Hematopoietic multipotent progenitor cell treated with erythropoietin and hydrocortisone succinate and interleukin-3 and kit ligand, for 8 days (in vitro differentiated cells): ENCODE data around the gene LRMDA.

Source experiments
- DNase-seq: peaks from one replicate; pipeline ENCODE4 v3.0.0-alpha.2; 2015

LRMDA gene

DNA sequence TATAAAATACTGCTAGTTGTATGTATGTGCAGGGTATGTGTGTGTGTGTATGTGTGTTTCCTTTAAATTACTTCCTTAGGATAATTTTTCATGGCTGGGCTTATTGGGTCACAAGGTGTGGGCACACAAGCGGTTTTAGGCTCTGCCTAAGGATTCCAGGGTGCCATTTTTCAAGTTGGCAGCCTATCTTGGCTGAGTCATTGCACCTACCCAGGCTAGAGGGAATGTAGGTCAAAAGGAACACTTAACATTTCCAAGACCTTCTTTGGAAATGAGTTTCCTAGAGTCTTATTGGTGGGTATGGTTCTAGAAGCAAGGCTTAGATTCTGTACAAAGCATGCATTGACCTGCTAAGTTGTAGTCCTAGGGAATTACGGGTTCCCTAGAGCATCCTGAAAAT, 642.1 kb downstream of the LRMDA start:
- DNase-seq = no peak

DNA sequence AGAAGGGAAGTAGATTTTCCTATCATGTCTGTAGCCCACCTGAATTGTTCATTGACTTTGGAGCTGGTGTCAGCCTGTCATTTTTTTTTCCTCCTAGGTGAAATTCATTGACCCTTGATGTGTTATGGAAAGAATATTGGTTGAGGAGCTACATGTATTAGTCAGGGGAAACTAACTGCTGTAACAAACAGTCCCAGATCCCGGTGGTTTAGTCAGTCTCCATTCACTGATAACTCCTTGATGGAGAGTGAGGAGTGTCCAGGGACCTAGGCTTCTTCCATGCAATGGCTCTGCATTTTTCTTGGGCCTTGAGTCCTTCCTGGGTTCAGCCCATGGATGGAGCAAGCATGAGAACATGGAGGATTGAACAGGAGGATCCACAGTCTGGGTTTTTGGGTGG, 643.2 kb downstream of the LRMDA start:
- DNase-seq = no peak

DNA sequence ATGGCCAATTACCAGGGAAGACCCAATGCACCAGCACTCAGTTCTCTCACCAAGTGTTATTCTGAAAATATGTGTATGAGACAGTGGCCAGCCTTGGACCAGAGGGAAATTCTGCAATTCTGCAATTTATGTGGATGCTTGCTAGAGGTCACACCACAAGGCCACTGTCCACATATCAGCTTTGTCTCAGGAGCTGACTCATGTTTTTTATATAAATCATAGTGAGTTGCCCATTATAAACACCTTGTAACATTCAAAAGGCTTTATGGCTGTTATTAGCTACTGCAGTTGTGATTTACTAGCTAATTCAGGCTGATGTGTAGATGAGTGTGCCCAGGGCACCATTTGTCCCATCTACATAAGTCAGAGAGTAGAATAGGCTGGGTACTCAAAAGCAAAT, 649.0 kb downstream of the LRMDA start:
- DNase-seq = no peak

DNA sequence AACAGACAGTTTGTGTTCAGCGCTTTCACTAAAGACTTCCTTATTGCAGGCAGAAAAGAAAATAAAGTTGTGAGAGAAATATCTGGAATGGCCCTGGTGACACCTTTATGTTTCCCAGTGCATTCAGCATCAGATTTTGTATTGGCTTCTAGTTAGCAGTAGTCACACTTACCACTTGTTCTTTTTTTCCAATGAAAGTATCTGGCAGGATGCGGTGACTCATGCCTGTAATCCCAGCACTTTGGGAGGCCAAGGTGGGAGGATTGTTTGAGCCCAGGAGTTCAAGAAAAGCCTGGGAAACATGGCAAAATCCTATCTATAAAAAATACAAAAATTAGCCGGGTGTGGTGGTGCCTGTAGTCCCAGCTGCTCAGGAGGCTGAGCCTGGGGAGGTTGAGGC, 649.6 kb downstream of the LRMDA start:
- no peak for DNase-seq

DNA sequence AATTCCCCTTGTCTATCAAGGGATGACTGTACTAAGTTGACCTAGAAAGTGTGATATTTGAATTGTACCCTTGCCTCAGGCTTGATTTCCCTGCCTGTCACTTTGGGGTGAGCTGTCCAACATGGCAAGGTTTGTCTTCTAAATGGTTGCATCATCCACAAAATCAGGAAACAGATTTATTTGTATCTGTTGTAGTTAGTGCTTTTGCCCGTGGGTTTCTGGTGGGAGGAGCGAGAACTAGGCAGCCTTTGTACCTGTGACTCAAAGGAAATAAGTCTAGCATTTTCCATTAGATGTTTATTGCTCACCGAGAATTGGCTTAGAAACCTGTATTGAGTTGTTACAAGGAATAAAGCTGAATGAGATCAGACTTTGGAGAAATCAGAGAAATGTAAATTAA, 650.8 kb downstream of the LRMDA start:
- no peak for DNase-seq

DNA sequence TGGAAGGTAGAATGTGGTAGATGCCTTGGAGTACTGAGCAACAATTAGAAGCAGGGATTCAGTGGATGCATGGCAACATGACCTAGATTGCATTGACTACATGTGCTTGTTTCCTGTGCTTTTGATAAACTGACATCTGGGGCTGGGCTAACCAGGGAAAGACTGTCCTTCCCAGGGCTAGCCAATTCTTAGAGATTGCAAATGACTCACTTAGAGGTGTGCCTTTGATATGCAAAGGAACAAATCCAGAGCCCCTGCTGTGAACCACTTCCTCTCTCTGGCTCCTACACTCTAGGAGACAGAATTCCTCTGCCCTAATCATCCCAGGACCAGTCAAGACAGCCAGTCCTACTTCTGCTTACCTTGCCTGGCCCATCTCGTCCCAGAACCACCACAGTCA, 651.5 kb downstream of the LRMDA start:
- no peak for DNase-seq

DNA sequence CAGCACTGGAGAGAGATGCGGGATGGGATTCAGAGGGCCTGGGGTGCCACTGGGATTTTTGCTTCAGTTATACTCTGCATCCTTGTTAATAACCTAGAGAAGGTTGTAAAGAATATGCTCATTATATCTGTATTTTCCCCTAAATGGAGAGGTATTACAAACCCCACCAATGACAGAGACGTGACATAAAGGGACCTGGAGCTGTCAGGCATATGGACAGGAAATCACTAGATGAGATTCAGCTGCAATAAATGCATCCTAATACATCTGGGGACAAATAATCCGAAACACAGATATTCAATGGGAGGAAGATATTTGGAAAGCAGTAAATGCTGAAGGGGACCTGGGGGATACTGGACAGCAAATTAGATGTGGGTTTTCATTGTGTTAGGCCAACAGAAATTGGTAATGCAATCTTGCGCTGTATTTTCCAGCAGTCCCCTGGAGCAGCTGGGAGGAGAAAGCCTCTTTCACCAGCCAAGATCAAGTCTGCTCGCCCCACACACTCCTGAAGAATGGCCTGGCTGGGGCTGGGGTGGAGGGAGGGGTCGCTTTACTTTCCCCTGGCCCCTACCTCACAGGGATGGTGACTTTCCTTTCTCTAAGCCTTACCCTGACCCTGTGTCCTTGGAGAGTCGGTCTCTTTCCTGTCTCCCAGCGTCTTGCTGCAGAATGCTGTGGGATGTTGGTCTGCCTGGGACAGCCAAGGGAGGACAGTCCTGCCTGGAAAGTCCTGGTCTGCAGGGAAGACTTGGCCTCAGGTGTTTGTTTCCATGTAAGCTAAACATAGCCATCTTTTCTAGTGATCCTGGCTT, 653.8 kb downstream of the LRMDA start:
- DNase-seq = no peak

DNA sequence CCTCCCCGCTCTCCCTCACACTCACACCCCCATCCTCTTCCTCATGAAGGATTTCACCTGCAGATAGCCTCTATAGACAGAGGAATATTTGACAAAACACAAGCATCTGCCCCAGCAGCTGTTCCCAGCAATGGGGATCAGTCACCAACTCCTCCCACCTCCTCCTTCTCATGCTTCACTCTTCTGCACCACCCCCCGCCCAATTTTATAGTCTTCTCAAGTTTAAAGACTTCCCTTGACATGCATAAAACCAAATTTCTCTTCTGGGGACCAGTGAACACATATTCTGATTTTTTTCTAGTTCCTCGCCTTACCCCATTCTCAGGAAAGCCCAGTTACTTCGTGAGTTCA, 654.4 kb downstream of the LRMDA start:
- DNase-seq = no peak

DNA sequence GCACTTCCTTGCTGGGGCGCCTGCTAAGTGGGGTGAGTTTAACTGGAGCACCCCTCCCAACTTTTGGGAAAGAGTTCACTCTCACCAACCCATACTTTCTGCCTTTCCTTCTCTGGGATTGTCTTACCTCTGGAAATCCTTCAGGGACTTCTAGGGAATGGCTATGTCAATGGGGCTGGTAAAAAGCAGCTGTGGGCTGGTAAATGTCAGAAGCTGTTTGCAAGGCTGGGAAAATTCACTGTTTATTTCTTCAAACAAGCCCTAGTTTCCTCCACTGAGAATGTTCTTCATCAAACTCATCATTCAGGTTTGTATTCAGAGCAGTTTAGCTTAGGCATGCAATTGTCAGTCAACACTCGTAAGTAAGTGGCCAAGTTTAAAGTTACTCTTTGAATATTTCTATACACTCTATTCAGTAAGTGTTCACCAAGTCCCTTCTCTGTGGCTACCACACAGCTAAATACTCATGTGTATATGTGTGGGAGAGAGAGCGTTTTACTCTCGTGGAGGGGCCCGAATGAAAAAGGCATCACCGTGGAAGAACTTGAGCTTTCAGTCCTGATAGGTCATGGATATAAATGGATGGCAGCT, 654.8 kb downstream of the LRMDA start:
- DNase-seq = no peak

DNA sequence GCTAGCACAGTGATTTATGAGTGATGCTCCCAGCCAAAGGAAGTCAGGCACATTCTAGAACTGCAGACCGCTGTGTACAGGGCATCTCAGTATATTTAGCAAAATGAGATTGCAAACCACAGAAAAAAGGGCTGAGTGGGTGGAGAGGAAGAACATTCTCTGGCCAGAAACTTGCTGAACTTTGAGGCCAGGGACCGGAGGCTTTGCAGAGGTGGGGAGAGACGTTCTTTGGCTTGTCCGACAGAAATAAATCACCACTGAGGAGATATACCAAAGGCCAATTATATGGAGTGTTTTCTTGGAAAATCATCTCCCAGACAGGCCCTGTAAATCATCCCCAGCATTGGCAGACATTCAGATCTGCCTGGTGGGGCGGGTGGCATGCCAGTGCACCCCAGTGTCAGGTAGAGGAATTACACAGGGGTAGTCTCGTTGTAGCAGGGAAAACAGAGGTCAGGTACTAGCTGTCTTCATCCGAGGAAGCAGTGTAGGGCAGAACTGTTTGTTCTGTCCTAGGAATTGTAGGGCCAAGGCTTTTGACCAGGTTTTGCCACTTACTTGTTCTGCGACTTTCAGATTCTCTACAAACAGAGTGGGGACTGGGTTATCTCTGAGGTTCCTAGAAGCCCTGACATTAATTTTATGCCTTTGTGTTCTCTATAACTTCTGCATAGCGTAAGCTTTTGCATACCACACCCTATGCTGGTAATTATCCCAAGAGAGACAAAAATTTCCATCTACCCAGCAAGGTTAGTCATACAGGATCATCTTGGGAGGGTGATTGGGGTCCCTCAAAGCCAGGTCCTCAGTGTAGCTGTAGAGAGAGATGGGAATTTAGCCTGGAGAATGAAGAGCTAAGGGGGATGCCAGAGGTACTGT, 655.6 kb downstream of the LRMDA start:
- peak; percentile 16 for DNase-seq

DNA sequence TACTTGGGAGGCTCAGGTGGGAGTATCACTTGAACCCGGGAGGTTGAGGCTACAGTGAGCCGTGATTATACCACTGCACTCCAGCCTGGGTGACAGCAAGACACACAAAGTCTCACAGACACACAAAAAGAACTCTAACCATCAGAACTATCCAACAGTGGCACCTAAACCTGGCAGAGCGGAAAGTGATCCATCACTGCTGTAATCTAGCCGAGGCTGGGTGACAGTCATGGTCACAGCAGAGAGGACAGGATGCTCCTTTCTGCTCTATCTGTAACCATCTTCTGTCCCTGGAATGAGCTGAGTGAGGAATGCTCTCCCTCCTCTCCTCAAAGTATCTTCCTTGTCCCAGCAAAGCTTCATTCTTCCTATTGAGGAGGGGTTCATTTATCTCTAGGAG, 656.6 kb downstream of the LRMDA start:
- no peak for DNase-seq

DNA sequence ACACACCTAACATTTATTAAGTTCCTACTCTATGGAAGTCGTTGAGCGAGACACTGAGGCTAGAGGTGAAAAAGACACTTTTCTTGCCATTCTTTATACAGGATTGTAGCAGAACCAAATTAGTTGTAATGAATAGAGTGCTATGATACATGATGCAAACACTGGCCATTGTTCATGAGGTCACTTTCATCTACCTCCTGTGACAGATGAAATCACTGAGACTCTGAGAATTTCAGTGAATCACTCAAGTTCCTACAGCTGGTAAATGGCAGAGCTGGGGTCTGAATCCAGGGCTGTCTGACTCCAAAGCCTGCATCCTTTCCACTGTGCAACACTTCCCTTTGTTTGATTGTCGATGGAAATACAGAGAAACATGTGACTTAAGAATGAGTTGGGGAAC, 657.6 kb downstream of the LRMDA start:
- no peak for DNase-seq

DNA sequence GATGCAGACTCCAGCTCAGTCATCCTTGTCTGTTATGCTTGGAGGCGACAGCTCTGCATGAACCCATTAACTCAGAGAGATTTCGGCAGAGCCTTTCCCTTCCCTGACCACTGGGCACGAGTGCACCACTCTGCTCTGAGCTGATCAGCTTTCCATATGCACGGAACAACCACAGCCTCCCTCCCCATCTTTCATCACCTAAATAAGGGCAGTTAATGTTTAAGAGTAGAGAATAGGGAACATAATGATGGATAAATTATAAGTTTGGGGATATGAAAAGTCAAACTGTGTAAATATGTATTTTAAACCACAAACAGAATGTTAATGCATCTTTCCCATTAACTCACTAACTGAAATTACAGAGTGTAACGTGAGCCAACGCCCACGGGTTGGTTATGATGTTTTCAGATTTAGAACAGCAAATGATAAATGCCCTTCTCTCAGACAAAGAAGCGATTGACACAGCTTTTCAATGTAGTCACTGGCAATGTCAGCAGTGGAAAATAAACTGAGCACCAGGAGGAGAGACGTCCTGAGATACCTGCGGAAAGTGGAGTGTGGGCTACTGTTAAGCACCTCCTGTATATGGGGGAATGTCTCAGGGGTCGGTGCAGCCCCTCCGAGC, 658.2 kb downstream of the LRMDA start:
- no peak for DNase-seq

DNA sequence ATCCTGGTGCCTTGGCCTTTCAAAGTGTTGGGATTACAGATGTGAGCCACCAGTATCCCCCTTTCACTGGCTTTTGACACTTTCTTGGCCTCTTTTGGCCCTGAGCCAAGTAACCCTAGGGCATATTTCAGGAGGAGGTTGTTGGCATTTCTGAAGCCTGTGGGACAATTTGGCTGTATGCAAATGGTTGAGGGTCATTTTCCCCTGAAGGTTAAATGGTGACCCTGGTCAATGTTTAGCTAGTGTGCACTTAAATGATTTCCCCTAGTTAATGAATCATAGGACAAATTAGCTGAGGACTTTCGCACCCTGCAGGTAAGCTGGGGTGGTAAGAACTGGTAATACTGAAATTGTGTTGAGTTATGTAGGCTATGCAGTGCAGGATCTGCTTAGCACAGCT, 660.5 kb downstream of the LRMDA start:
- no peak for DNase-seq

DNA sequence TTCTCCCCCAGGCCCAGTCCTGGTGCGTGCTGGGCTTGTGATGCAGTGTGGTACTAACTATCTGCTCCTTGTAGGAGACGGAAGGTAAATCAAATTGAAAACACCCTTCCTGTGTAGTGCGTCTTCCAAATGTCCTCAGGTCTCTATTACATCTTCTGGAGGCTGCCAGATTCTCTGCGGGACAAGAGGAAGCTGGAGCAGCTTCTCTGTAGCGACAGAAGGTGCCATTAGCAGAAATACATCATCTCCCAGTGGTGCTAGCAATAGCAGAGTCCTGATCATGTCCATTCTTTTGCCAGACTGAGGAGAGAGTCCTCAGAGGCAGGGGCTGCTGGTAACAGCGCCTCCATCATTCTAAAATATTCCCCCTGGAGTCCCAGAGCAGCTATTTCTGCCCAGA, 675.2 kb downstream of the LRMDA start:
- no peak for DNase-seq

DNA sequence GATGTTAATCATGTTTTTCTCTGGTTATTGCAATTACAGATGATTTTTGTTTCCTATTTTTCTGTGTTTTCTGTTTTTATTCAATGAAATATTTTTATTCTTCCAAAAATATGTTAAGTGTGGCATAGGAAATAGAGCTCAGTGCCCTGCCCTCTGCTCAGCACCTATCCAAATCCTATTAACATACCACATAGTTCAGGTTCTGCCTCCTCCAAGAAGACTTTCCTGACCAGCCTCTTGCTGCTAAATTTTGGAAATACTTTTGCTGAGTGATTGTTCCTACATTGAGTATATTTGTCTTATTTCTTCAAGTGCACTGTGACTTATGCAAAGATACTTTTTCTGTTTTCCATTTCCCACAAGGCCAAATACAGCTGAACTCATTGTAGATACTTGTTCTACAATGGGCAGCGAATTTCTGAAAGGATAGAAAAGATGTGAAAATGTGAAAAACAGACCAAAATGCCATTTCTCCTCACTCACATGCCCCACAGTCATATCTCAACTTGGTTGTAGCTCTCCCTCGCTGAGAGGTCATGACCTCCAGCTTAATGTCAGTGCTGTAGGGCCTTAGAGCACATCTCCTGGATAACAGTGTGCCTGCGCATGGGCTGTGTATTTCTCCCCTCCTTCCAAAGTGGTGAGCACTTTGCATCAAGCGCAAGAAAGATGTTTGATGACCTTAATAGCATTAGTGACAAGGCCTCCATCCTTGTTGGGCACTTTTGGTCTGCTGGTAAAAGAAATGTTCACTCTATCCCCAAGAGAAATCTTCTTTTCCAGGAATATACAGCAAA, 677.3 kb downstream of the LRMDA start:
- DNase-seq = no peak

DNA sequence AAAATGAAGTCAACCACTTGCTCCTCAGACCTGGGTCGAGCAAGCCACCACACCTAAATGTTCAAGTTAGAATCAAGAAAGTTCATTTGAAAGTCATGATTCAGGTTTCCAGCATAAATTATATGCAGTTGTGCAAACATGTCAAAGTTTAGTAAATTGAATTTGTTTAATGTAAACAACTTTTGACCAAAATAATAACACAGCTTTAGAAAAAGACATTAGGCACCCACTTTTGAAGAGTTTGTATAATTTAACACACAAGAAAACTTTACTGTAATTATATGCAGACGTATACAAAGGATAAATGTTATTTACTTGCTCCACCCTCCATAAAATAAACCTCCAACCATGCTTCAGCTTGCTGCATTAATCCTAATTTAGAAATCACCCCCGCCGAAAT, 680.0 kb downstream of the LRMDA start:
- no peak for DNase-seq

DNA sequence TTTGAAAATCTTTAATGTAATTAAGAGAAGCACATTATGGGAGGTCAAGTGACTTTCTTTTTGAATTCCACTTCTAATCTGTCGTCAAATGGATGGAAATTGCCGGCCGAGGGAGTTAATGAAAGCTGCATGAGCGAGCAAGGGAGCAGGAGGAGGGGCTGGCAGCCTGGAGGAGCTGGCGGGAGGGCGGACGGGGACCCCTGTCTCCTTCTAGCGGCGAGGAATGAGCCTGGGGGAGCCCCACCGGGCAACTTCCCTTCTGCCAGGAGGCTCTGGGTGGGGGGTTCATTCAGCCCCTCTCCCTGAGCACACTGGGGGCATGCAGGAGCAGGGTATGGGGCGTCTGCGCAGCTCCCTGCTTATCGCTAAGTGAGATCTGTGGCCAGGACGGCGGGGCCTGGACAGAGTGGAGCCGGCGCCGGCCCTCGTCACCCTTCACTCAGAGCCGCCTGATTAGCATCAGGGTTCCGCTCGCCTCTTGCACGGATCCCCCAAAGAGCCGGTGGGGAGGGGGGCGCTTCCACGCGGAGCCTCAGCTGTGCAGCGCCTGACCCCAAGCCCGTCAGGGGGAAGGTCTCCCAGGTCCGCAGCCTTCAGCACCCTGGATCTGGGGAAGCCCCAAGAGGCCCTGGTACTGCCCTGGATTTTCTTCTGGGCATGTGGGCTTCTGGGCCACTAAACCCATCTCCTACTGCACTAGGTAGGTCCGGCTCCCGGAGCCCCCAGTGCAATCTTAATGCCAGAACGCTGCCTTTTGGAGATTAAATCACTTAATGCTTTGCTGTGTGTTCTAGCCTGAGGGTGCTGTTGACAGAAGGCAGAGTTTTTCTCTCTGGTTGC, 680.8 kb downstream of the LRMDA start:
- DNase-seq = no peak

DNA sequence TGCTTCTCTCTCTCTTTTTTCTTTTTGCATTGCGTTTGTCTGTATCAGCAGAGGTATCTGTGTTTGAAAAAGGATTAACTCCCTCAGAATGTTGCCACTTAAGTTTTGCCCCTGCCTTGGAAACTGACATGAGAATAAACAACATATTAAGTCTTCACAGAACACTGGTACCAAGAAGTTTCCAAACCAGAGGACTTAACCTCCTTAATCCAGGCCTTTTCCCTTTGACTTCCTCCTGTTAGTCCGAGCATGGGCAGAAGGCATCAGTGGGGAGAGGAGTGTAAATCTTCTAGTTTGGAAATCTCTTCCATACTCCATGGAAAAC, 681.4 kb downstream of the LRMDA start:
- no peak for DNase-seq

DNA sequence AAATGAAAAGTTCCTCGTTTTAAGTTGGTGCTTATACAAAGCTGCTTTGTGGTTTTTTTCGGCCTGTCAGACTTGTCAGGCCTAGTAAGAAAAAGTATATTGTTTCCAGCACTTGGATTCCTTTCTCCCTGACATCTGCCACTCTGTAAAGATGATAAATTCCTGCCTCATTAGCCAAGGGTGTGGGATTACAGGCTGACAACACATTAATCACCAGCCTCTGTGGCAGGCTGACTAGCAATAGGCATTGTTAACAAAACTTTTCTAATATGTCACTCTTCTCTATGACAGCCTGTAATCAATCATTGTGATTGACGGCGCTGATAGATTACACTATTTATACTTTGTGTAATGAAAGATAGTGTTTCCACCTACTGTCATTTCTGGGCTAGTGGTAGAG, 682.5 kb downstream of the LRMDA start:
- DNase-seq = no peak

DNA sequence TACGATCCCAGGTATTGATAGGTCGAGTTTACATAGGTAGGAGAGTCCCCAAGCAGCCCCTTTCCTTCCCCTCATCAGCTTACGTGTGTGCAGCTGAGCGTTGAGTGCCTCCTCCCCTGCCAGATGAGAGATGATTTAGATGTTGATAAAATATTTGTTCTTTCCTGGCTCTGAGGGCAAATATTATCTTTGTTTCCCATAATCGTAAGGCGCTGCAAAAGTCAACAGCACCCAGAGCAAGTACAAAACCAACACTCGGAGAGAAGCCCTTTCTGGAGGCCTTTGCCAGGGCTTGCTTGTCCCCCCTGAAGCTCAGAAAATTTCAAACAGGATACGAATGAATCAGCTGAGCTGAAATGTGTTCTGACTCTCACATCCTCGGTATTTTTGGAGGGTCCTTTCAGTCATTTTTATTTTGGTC, 683.2 kb downstream of the LRMDA start:
- DNase-seq = no peak

DNA sequence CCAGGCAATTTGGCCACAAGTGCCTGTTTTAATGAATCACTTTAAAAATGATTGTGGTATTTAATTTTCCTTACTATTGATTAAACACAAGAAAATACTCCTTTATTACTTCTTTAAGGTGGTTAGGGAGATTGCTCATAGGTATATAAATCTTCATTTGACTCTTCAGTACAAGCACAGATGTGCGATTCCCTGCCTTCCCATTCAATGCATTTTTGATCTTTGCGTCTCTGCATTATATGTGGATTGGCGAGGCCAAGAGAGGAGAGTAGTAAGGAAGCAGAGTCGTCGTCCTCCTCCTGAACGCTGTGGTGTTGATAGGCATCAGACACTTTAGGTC, 683.7 kb downstream of the LRMDA start:
- no peak for DNase-seq
